CD4-positive, alpha-beta T cell treated with Interferon alpha-2 for 1 hour (primary cell): ENCODE data around the gene OR1F1.
"Not testable (repeated sequence)": the region's sequence is repeated elsewhere in the genome, so short reads cannot be mapped to it uniquely, and the experiment has no call there.

Experiments
- DNase-seq, 2 donors: peaks; one replicate each; pipeline ENCODE4 v3.0.0-alpha.2; 2020 to 2022

Gene OR1F1

DNA sequence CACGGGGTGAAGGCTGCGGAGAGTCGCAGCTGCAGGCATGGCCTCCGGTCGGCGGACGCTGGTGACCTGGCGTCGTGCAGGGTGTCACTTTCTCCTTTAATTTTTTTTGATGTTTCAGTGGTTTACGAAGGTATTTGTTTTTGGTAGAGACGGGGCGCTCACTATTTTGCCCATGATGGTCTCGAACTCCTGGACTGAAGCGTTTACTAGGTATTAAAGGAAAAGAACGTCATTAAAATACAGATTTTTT is 36.1 kb upstream of the OR1F1 start:
- no peak for DNase-seq

- DNase-seq: peak; percentile 83 to 87
These were observed 35.6 kb upstream of the OR1F1 start for GRCh38 chr16:3152277-3152990.

DNA sequence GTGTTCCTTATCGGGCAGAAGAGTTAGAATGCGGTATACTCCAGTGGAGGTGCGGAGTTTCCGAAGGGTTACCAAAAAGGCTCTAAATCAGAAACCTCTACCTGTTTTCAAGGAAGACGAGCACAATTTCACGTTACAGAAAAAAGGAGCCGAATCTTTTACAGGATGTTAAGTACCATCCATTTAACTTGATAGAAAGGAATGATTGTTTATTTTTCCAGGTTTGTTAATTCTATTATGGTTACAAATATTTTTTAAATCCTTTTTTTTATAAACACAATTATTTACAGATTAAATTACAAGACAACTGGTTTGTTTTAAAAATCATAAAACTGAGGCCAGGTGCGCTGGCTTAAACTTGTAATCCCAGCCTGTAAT is 35.0 kb upstream of the OR1F1 start:
- DNase-seq: no peak

DNA sequence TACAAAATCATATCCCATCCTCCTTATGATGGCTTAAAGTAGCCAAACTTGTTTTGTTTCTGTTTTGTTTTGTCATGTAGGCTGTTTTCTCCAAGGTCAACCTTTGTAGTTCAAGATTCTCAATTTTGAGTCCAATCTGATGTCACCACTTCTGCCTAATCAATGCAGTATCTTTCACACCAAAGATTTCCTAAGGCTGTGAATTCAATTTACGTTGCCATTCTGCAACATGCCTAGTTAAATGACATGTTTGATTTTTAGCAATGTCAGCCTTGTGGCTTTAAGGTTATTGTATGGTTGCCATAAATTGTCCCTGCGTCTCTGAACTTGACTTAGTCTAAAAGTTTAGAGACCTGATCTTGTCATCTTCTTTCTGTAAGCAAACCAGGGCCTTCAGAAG is 32.8 kb upstream of the OR1F1 start:
- DNase-seq: no peak

- no peak for DNase-seq
These were observed 32.0 kb upstream of the OR1F1 start for GRCh38 chr16:3155972-3156371.

GRCh38 chr16:3157229-3158025 is 30.6 kb upstream of the OR1F1 start:
- peak; percentile 73 to 76 for DNase-seq

DNA sequence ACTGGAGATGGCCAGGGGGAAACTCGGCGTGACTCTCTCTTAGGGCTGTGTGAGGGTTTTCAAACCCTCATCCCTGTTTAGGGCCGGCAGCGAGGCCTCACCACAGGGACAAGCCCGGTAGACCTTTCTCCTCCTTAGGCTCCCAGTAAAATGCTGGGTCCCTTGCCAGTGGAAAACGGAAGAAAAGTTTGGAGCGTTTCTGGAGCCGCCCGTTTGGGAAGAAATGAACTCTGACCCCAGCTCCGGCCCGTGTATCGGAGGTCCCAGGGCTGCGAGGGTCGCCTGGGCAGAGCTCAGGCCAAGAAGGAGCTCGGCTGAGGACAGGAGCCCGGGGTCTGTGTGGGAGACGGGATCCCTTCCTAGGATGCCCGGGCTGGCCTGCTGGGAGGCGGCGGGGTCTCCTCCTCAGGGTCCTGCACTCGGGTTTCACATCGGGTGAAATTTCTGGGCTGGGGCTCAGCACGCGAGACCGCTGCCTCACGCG is 29.9 kb upstream of the OR1F1 start:
- DNase-seq: no peak

DNA sequence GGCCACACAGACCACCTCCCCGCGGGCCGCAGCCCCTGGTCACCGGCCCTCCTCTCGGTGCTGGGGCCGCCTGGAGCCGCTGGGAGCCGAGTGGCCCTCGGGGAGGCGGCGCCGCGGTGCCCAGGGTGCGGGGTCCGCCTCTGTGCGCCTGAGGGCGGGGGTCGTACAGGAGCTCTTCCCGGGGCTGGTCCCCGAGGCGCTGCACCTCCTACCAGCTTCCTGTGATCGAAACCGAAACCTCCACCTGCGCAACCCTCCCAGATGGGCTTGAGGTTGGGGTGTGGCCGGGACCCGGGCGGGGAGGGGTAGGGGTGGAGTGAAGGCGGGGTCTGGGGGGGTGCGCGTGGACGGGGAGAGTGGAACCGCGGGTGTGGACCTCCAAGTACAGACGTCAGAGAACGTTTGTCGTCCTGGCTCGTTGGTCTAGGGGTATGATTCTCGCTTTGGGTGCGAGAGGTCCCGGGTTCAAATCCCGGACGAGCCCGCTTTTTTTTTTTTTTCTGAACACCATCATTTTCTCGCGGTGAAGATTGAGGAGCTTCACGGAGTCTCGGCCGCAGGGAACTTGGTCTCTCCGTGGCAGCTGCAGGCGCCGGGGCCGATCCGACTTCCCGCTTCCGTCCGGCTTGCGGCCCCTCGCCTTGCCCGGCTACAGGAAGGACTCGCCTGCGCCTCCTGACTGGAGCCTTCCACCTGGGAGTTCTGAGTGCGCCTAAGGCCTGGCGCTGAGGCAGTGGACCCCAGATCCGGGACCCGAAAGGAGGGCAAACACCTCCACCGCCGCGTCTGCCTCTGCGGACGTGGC is 29.3 kb upstream of the OR1F1 start:
- DNase-seq: peak; percentile 93 to 97

DNA sequence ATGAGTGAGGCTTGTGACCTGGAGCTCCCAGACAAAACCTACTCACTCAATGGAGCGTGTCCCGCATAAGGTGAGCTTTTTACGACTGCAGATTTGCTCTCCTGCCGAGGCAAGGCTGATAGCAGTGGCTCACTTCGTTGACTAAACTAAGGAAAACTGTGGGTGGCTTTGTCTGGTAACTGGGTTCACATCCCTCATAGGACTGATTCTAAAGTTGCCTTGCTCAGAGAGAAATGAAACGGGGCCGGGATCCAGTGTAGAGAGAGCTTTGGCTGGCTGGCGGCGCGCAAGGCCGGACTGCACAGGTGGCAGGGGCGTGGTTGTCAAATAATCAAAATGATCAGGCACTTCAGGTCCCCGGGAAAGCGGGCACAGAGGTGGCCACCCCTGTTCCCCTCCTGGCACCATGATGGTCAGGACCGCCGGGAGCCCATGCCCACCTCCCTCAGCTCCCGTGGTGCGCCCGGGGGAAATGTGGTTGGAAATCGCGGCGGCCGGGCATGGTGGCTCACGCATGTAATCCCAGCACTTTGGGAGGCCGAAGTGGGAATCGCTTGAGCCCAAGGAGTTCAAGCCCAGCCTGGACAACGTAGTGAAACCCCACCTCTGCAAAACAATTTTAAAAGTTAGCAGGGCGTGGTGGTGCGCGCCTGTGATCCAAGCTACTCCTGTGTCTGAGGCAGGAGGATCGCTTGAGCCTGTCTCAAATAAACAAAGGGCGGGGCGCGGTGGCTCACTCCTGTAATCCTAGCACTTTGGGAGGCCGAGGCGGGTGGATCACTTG is 26.6 kb upstream of the OR1F1 start:
- no peak for DNase-seq

DNA sequence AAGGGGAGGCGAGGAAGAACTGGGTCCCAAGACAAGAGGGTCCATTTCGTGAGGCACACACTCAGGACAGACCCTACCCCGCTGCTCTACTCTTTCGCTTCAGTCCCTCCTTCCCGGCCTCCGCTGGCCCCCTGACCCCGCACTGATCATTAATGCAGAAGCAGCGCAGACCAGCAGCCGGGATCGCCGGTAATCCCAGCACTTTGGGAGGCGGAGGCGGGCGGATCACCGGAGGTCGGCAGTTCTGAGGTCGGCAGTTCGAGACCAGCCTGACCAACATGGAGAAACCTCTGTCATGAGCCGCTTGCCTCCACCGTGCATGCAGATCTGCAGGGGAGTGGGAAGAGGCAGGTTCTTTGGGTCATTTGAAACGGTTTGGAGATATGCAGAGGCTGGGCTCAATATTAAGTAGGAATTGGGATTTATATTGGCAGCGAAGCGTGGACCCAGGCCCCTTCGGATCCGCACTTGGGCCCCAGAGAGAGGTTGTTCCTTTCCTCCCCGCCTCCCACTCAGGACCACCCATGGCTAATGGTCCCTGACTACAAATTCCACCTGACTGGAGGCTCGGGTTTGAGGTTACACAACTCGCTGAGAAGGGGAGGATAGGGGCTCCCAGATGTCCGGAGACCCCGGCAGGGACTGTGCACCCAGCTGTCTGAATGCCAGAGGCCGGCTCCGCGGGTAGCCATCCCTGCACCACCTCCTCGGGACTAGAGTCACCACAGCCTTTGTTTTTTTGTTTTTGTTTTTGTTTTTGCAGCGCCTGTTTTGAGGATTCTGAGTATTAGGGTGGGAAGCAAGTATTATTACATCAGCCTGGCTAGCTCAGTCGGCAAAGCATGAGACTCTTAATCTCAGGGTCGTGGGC is 23.6 kb upstream of the OR1F1 start:
- DNase-seq: no peak

- no peak for DNase-seq
These were observed 22.7 kb upstream of the OR1F1 start for GRCh38 chr16:3165111-3165822.

GRCh38 chr16:3166505-3166886 is 21.5 kb upstream of the OR1F1 start:
- DNase-seq: no peak

DNA sequence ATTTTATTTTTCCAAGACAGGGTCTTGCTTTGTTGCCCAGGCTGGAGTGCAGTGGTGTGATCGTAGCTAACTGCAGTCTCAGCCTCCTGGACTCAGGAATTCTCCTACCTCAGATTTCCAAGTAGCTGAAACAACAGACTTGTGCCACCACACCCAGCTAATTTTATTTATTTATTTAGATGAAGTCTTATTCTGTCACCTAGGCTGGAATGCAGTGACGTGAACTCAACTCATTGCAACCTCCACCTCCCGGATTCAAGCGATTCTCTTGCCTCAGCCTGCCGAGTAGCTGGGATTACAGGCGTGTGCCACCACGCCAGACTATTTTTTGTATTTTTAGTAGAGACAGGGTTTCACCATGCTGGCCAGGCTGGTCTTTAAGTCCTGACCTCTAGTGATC is 19.3 kb upstream of the OR1F1 start:
- DNase-seq: not testable (repeated sequence)

- DNase-seq: peak in 1 of 2 donors; percentile 28
These were observed 17.4 kb upstream of the OR1F1 start for GRCh38 chr16:3170440-3171180.

- peak; percentile 18 to 48 for DNase-seq
These were observed 16.7 kb upstream of the OR1F1 start for GRCh38 chr16:3171181-3171854.

DNA sequence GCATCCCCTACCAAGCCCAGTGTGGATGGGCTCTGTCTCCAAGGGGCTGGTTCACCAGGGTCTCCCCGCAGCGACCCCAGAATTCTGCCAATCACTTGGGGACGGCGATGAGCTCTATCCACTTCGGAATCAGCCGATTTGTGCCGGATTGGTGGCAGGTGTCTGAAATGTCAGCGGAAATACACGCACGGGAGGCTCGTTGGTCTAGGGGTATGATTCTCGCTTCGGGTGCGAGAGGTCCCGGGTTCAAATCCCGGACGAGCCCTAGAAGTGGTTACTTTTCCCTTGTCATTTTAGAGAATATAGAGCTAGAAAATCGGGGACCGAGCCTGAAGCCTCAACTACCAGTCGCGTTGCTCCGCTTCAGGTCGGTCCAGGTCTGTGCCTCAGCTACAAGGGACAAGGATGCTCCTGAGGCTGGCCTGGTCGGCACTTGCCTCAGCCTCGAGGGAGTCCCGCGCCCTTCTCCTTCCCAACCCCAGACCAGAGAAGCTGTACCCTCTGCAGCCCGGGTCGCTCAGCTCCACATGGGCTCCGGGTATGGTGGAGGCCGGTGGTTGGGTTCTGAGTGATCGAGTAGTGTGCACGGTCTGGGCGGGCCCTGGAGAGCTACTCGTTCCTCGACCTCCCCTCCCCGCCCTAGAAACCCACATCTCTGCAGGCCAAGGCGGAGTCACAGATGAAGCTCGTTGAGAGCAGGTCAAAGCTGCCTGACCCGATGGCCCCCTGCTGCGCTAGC is 16.0 kb upstream of the OR1F1 start:
- peak; percentile 11 to 47 for DNase-seq

- DNase-seq: peak in 1 of 2 donors; percentile 22
These were observed 13.9 kb upstream of the OR1F1 start for GRCh38 chr16:3173892-3174617.

GRCh38 chr16:3174618-3175148 is 13.3 kb upstream of the OR1F1 start:
- DNase-seq: no peak
